ENCODE measurements around the gene STX16.

STX16 gene

DNA sequence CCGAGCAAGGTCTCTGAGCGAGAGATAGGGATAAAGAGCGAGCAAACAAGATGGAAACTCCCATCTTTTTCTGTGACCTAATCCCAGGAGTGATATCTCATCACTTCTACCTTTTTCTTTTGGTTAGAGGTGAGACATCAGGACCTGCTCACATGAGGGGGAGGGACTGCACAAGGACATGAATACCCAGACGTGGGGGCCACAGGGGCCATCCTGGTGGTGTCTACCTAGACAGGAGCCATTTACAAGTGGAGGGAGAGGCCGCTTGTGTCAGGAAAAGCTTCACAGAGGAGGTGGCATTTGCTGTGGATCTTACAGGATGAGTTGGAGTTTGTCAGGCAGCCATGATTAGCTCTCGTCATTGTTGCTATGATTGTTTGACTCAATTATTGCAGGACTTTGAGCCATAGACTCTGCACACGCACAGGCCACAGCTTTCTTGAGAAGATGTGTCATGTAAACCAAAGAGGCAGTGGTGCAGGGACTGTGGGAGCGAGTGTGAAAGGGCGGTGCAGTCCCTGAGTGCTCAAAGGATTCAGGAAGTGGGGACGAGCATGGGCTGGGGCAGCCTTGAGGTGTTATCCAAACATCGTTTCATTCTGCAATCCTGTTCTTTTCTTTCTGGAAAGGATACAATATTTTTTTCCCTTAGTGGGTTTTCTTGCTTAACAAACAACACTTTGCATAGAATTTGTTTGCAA, 49.2 kb downstream of the STX16 start:
- DNase-seq, result no peak

DNA sequence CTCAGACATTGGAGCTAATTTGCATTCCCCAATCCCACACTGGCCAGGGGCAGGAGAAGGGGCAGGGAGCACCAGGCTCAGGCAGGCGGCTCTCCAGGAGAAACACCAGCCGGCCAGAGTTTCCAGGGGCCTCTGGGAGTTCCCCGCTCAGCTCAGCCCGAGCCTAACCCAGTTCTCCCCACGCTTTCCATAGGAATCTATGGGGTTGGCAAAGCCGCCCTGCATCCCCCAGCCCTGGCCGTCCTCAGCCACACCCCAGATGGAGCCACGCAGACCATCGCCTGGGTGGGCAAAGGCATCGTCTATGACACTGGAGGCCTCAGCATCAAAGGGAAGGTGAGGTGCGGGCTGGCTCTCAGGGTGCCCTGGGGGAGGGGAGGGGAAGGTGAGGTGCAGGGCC, 49.7 kb downstream of the STX16 start:
- no peak for DNase-seq

DNA sequence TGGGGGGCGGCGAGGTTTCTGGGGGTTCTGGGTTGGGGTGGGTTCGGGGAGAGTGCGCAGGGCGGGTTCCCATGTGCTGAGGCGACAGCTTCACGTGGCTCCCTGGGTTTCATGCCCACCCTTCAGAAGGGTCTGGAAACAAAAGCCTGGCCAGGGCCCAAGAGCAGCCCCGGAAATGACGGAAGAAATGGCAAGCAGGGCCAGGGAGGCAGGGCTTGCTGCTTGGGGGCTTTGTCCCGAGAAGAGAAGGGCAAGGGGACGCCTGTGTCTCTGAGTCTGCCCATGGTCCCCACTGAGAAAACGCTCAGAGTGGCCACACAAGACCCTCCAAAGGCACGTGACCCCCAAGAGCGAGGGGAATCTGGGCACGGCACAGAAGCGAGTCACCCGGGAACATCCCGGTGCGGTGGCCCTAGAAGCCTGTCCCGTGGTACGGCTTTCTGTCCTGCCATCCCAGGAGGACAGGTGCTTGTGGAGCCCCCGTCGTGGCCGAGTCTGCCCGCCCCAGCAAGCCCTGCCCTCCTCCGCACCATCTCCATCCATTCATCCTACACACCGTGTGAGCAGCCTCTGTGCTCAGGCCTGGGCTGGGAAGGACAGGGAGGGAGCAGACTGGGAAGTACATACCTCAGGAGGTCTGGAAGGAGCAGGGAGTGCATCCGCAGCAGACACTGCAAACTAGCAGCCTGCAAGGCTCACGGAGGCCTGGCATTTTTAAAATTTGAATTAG, 50.5 kb downstream of the STX16 start:
- no peak for DNase-seq

DNA sequence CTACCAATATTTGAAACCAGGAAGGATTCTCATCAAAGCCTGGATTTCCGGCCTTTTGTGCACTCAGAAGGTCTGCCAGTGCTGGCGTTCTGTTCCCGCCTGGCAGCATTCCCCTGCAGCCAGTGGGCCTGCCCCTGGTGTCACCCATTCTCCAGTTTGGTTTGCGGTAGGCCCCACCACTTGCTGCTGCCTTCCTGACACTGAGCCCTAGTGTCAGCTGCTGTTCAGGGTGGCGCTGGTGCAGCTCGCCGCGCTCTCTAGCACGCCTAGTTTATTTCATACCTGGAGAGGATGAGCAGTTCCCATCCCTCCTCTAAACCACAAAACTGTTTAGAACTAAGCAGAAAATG, 51.1 kb downstream of the STX16 start:
- DNase-seq, result no peak

DNA sequence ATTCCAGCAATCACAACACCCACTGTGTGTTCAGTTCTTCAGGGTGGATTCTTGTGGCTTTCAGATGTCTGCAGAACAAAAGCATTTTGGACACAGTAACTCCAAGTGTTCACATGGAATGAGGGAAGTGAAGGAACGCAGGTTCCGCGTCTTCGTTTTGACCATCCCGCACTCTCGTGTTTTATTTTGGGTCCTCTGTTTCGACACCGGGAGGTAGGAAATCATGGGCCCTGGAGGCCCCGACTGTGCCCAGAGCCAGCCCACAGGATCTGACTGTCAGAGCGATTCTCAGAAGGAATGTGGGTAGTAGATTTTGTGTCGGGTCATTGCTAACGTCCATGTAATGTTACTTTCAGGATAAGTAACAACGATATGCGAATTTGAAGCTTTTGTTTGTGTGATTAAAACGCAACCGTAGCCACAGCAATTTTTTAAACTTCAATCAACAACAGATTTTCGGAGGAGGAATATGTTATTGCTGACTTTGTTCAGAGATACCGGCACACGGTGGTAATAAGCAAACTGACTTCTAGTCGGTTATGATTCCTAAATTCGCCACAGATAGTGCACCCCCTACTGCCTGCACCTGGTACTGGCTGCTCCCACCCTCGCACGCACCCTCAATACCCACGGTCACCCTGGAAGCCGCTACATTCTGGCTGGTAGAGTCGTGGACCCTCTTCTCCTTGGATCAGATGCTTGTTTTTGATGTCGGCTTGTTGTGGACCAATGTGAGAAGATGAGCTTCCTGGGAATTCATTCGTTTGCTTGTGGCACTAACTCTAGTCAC, 52.0 kb downstream of the STX16 start:
- no peak for DNase-seq

DNA sequence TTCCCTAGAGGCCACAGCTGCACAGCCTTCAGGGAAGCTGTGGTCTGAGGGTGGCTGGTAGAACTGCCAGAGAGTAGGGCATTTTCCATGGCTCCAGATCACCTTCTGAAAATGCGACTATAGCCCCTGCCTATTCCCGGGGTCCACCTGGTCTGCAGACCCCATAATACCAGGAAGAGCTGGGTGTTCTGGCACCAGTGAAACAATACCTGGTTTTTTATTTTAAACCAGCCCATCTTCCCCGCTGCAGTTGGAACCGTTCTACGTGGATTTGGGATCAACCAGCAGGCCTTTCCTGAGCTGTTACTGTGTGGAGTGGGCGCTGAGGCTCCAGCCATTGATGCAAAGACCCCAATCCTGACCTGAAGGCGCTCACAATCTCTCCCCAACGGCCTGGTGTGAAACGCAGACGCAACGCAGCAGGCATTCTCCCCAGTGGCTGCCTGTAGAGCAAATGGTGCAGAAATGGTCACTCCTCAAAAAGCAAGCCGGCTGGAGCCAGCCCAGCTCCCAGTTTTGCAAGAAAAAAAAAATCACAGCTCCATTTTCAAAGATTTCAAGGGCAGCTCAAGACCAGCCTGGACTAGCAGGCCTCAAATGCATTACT, 52.8 kb downstream of the STX16 start:
- DNase-seq, result no peak

DNA sequence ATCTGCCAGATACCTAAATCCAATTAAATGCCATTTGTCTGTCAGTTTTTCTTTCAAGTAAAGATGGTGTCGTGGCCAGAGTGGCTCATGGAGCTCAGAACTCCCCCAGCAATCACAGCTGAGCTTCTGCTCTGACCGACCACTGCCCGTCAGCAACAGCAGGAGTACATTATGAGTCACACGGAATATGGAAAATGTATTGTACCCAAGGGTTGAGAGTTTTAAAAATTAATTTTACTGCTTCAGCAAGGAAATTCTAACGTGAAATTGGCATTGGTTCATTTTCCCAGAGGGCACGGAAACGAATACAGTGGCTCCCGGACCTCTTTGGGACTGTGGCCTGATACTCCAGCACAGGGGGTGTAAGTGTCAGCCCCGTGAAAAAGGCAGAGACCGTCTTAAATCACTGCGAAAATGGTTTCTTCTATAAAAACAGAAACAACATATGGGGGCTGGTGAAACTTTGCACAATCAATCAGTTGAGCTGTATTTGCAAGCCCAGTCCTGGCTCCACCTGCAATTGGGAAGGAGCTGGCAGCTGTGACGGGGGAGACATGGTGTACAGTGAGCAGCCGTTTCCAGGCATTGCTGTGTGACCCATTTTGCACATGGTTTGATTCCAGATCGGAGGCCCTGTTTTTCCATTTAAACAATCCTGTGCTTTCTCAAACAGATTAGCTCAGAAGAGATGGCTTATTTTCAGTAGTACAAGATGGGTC, 54.3 kb downstream of the STX16 start:
- DNase-seq, result no peak

DNA sequence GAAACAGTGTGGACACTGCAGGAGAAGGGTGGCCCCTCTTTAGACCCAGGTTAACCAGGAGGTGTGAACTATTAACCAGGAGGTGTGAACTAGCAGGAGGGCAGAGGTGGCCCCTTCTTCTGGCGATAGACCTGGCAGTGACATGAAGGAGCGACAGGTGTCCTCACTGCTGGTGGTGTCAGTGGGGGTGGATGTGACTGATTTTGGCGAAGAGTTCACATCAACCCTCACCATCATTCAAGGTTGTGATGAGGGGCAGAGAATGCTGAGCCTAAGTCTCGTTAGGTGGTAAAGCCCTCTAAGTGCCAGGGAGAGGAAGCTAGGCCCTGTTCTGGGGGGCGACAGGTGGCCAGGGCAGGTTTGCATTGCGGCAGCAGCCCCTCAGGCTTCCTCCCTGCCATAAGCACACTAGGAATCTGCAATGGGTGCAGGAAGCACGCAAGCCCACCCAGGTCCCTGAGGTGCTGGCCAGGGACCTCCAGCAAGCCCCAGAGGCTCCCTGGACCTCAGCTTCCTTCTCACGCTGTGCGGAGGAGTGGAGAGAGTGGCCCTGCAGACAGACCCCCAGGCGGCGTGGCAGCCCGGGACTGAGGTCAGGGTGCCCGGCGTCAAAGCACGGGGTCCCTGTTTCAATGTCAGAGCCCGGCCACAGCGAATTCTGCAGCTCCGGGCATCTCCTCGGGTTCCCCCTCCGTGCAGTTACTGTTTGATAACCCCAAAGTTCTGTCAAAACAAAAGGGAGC, 55.2 kb downstream of the STX16 start:
- no peak for DNase-seq

DNA sequence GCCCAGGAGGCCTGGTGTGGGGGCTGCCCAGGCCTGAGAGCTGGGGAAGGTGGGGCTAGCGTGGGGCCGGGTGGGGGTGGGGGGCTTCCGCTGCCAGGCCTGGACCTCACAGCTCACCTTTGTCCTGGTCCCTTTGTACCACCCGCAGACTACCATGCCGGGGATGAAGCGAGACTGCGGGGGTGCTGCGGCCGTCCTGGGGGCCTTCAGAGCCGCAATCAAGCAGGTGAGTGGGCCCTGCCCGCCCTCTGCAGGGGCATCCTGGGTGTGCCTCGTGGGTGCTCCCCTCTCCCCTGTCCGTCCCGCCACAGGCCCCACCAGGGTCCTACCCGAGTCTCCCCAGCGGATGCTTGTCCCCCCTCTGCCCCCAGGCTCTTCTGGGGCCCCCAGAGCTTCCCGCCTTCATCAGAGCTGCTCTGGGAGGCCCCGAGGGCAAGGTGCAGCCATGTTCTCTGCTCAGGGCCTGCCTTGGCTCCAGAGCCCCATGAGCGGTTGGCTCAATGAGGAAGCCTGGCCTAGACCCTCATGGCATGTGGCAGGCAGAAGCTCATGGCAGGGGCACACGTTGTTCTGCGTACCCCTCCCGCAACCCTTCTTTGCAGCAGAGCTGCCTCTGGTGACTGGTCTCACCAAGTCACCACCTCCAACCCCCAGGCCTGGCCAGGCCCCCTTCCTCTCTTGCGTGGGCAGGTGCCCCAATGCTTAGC, 56.0 kb downstream of the STX16 start:
- DNase-seq, result no peak

DNA sequence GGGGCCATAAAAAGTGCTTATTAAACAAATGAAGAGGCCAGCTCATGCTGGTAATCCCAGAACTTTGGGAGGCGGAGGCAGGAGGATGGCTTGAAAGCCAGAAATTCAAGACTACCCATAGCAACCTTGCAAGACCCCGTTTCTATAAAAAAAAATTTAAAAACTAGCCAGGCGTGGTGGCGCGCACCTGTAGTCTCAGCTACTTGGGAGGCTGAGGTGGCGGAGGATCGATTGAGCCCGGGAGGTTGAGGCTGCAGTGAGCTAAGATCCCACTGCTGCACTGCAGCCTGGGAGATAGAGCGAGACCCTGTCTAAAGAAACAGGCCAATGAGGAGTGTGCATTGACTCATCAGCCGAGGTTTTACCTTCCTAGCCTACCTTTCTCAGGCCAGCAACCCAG, 56.7 kb downstream of the STX16 start:
- no peak for DNase-seq

DNA sequence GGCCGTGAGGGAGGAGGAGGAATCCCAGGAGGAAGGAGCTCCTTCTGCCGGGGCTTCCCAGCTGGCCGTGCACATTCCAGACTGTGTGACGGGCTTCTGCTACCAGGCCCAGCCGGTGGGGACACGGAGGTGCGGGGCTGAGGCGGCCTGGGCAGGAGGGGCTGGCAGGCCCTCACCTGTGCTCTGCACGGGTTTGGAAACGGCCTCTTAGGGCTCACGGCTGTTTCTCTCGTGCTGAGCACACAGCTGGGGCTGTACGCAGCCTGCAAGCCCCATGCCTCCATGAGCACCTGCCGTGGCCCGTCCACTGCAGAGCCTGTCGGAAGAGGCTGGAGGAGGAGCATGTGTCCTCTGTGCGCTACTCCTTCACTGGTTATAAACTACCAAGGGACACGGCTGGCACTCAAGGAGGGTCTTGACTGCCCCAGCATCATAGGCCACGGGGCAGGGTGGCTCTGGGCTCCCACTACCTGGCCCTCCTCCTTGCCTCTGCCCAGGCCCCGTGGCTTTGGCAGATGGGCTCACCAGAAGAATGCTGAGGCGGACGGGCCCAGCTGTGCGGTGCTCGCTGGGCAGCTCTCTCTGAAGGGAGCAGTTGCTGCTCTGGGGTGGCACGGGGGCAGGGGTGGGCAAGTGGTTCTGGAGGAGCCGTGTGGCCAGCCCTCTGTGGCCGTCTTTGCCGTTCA, 57.3 kb downstream of the STX16 start:
- DNase-seq, result no peak

DNA sequence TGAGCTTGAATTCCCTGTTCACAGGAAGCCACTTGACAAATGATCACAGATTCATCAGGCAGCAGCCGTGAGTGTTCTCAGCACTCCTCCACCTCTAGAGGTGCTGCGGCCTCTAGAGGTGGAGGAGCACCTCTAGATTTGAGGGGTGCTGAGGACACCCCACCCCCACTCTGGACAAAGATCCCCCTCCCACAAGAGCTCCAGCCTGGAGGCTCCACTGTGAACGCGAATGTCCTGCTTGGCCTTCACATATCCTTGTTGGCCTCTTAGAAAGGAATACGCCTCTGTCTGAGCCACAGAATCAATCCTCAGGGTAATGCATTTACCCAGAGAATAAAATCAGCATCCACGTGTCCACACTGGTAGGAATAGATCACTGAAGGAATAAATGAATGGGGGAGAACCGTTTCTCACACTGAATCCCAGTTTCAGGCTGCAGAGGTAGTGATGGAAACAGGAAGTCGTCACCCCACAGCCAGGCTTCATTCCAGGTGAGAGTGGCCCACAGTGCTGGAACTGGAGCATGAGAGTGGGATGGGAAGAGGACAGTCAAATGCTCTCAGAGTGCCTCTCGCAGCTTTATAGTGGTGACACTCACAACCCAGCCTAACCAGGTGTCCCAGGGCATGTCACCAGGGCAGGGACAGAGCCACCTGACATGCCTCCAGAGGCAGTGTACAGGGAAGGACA, 58.1 kb downstream of the STX16 start:
- DNase-seq, result no peak

DNA sequence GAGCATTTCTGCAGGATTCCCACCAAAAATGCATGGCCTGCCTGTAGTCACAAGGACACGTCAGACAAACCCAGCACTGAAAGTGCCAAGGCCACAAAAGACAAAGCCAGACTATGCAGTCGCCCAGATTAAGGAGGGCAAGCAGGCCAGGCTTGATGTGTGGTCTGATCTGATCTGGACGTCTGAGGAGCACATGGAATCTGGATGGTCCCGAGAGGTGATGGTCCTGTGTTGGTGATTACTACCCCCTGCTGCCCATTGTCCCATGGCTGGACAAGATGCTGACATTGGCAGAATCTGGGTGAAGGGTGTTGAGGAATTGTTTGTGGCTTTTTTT, 58.6 kb downstream of the STX16 start:
- DNase-seq, result no peak

DNA sequence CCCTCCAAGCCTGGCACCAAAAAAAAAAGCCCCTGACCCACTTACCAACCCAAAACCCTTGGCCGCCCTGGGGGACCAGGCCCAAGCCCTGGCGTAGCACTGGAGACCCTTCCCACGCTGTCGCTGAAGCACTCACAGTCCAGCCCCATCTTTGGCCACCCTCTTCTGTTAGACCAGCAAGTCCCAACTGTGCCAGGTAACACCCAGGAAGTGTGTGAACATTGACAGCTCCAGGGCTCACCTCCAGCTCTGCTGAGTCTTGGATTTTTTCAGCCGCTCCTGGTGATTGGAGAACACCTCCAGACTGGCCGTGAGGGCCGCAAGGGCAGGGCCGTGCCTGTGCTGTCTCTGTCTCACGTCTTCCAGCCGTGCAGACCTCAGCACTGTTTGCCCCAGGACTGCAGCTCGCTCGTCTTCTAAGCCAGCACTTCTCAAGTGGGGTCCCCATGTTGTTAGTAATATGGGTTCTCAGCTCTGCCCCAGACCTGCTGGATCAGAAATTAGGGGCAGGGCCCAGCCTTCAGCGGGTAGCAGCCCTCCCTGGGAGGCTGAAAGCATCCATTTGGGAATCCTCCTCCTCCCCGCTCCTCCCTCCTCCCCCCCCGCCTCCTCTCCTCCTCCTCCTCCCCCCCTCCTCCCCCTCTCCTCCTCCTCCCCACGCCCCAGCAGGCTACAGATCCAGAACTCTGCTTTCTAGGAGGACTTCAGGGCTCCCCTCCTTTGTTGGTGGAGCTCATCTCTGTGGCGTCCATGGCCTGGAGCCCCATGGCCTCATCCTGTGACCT, 59.6 kb downstream of the STX16 start:
- no peak for DNase-seq

DNA sequence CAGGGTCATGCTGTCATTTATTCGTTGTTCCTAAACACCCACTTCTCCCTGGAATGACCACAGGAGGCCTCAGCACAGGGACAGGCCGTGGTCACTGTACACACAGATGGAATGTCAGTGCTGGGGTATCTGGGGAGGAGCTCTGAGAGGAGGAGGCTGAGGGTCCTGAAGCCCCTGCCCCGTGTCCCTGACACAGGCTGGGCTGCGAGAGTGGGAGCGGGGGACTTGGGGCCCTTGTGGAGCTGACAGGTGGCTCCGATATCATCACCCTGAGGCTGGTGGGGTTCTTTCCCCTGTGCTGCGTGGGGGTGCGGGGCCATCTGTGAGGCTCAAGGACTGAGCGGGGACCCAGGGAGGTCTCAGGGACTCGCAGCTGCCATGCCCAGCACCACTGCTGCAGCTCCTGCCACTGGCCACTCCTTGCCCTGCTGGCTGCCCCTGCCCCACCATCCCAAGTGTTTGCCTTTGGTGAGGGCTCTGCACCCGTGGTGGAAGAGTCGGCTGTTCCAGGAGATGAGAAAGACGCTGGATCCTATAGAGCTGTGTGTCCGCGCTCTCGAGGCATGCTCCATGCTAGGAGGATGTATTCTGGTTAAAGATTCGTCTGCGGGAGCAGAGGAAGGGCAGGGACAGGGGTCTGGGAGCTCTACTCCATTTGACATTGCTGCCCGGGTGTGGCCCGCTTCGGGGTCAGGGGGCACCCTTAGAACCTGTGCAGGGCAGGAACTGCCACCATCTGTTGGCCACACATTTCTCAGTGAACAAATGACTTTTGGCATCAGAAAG, 60.4 kb downstream of the STX16 start:
- no peak for DNase-seq

DNA sequence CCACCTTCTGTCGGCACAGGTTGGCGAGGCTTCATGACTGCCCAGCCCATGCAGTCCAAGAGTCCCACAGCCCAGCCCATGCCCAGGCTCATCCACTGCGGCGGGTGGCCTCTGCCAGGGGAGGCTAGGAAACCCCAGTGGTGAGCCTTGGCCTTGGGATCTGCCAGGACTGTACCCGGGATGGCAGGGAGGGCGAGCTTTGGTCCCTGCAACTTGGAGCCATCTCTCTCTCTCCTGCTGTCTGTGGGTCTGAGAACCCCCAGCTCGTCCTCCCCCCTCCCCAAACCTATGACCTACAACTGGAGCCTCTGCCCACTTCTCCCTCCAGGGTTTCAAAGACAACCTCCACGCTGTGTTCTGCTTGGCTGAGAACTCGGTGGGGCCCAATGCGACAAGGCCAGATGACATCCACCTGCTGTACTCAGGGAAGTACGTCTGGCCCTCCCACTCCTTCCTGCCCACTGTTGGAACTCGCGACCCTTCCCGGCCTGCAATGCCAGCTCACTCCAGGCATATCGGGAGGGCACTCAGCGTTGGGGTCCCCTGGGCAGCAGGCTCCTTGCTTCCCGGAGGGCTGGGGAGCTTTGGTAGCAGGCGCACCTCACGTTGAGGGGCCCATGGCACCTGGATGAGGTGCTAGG, 61.2 kb downstream of the STX16 start:
- no peak for DNase-seq

DNA sequence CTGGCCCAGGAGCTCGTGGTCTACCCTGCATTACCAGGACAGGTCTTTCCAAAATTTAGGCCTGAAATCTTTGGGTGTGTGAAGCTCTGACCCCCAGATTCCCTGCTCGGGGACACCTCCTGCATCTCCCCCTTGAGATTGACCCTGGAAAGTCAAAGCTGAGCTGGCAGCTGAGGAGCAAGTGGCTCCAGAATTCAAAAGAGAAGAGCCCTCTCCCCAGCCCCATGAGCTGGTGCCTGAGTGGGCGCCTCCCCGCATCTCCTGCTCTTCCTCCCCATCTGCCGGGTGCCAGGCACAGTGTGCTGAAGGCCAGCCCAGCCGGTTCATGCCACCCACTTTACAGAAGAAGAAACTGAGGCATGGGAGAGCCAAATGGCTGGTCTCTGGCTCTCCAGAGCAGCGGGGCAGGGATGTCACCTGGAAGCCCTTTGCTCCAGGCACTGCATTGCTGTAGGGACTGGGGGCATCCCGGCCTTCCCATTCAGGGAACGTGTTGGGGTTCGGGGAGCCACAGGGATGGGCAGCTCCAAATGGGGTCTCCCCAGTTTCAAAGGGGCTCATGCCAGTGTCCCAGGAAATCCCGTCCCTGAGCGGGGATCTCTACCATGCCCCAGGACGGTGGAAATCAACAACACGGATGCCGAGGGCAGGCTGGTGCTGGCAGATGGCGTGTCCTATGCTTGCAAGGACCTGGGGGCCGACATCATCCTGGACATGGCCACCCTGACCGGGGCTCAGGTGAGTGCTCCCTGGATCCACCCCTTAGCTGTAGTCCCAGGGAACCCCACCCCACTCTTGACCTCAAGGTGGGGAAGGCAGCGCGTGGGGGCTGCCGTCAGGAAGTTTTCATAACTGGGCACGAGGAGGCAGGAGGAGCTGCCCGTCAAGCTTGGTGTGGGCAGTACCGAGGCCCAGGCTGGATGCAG, 62.0 kb downstream of the STX16 start:
- DNase-seq, result no peak

All from midbrain (tissue), 1 donor.